HG03442 (cell line): ENCODE data around the gene ZMIZ1.

Experiments
- ATAC-seq: cut with Tn5 transposase; IDR thresholded peaks from one replicate; pipeline ENCODE4 v1.9.1; 2021; ENCODE audit warnings: mild to moderate bottlenecking, moderate library complexity; ENCODE audit not compliant: unreplicated experiment

ZMIZ1 gene

DNA sequence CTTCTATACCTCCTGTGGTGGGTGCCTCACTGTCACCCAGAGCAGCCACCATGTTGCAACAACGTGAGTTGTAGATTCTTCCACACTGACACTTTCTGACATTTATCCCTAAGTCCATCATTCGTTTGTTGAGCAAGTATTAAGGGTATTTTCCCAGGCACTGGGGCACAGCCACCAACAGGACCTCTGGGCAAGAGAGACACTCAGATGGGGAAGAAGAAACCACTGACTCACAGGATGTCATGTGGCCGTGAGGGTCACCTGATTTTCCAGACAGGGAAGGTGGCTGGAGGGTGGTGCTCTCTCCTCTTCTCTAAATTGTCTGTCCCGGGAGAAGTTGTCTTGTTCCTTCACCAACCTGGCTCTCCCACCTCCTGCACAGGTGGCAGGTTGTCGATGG, 226.8 kb downstream of the ZMIZ1 start:
- no peak for ATAC-seq

DNA sequence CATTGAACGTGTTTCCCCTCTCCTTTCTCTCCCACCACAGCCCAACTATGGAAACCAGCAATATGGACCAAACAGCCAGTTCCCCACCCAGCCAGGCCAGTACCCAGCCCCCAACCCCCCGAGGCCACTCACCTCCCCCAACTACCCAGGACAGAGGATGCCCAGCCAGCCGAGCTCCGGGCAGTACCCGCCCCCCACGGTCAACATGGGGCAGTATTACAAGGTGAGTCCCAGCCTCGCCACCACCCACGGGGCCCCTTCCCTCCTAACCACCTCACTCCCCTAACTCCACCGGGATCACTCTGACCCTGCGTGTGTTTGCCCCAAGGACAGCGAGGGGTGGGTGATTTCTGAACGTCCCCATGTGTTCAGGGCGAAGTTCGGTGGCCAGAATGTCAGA, 227.7 kb downstream of the ZMIZ1 start:
- ATAC-seq: no peak

DNA sequence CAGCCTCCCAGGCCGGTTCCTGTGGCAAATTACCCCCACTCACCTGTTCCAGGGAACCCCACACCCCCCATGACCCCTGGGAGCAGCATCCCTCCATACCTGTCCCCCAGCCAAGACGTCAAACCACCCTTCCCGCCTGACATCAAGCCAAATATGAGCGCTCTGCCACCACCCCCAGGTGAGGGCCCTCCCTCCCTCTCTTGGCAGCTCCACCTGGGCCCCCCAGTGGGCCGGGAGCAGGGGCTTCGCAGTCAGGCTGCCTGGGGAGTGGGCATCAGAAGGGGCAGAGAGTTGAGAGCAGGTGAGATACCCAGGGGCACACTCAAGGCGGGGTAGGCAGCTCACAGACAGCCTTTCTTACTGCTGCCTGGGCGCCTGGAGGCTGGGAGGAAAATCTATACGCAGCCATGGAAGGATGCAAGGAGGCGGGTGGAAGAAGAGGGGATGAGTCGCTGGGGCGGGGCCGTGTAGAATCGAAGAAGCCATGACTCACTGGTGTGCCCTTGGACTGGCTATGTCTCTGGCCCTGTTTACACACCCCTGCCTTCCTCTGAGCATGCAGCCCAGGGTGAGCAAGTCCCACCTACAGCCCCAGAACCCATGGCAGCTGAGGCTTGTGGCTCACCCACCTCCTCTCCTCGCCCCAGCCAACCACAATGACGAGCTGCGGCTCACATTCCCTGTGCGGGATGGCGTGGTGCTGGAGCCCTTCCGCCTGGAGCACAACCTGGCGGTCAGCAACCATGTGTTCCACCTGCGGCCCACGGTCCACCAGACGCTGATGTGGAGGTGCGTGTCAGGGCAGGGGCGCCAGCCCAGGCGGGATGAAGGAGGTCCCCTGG, 229.9 kb downstream of the ZMIZ1 start:
- no peak for ATAC-seq

DNA sequence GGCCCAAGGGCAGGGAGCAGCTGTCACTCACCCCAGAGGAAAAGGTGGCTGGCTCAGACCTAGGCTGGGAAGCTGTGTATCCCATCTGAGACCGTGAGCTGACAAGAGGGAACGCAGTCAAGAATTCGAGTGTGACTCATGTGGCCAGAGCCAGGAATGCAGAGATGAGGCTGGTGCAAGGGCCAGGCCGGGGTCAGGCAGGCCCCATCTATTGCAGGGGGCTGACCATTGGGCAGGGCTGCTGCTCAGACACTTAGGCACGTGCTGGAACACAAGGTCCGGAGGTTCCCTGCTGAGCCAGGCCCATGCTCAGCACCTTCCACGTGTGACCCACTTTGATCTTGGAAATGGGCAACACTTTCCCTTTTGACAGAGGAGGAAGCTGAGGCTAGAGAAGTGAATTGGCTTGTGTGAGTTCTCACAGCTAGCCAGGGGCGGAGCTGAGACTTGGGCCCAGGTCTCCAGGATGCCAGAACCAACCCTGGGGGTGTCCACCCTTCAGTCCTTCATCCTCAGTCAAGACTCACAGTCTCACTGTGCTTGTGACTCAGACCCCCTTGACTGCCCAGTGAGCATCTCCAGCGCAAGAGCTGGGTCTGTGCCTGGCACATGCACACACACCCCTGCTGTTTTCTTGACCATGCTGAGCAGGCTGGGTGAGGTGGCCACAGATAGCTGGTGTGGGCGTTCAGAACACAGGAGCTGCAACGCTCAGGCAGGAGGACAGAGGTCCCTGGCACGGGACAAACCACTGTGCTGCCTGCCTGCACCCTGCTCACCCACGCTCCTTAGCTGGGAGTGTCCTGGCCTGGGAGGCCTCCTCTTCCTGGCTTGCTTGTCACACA, 230.9 kb downstream of the ZMIZ1 start:
- ATAC-seq: no peak

DNA sequence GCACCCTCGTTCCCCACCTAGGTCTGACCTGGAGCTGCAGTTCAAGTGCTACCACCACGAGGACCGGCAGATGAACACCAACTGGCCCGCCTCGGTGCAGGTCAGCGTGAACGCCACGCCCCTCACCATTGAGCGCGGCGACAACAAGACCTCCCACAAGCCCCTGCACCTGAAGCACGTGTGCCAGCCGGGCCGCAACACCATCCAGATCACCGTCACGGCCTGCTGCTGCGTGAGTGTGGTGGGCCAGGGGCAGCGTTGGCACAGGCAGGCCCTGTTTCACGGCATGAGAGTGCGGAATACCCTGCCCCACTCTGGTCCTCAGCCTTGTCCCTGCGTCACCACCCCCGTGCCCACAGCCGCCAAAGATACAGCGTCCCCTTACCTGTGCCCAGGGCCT, 231.9 kb downstream of the ZMIZ1 start:
- ATAC-seq: no peak

DNA sequence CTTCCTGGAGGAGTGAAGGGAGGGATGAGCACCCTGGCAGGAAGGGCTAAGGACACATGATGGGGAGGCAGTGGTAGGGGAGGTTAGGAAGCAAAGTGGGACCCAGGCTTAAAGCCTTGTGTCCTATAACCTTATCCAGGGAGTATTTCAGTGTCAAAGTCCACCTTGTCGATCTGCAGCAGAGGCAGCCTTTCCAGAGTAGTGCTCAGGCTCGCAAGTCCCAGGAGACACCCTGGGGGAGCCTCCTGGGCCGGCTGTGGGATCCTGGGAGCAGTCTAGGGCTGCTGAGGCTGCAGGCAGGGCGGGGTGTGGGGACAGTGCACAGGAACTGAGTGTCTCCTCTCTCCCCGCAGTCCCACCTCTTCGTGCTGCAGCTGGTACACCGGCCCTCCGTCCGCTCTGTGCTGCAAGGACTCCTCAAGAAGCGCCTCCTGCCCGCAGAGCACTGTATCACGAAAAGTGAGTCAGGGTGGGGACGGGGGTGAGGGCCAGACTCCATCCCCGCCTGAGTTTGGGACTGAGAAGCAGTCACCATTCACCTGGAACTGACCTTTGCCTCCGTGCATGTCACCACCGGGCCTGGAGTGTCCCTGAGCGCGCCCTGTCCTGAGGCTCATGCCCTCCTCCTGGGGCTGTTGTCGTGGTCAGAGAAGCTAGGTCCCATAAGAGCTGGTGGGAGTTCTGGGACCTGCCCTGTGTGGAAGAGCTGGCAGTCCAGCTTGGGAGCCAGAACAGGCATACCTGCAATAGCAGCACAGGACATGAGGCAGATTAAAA, 233.2 kb downstream of the ZMIZ1 start:
- ATAC-seq: no peak

DNA sequence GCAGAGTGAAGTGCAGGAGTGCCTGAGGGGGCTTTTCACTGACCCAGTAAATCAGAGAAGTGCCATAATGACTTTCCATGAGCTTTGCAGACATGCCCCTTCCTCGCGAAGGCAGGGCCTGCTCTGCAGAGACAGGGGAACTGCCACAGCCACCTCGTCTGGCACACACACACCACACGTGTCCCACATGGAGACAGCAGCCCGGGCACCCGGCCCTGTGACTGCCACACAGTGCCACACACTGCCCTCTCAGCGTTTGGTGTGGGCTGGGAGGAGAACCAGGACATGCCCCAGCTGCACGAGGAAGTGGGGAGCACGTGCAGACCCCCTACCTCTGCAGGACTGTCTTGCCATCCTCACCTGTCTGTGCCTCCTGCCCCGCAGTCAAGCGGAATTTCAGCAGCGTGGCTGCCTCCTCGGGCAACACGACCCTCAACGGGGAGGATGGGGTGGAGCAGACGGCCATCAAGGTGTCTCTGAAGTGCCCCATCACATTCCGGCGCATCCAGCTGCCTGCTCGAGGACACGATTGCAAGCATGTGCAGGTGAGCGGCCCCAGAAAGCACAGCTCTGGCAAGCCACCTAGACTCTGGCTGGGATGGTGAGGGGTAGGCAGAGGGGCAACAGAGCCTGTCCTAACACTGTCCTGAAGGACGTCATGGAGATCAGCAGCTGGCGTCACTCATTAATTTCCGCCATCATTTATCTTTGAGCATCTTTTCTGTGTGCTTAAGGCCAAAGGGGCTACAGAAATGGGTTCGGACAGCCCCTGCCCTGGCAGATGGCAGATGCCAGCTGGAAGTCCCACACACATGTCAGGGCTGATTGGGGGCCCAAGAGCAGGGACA, 235.1 kb downstream of the ZMIZ1 start:
- ATAC-seq: no peak

DNA sequence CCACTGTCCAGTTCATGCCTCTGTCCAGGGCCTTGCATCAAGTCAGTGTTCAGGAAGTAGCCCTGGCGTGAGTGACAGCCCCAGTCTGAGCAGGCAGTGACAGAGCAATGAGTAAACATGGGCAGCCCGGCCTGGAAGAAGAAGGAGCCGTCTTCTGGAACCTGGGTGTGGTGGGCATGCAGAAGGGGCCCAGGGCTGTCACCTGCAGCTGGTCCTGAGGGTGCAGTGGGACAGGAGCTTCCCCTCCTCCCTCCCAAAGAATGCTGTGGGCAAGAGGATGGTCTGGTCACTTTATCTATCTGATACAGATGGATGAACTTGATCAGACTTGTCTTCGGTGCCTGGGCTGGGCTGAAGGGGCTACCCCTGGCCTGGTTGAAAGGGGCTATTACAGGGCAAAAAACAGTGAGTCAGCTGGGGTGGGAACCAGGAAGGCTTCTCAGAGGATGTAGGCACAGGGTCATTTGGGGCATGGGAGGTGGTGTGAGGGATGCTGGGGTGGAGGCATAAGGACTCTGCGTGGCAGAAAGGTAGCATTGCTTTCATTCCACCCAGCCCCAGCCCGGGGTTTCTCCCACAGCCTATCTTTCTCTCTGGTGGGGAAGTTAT, 235.8 kb downstream of the ZMIZ1 start:
- ATAC-seq: no peak

DNA sequence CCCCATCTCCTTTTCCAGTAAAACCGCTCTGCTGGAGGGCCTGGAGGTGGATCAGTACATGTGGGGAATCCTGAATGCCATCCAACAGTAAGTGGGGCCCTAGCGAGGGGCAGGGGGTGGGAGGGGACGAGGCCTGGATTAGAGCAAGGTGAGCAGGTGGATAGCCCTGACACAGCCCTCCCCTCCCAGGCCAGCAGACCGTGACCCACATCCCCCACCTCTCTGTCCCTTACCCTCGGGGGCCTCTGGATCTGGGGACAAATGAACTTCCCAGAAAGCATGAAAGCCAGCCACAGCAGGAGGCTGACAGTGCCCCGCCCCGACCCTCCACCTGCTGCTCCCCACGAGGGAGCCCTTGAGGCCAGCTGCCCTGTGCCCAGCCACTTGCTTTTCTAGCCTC, 236.7 kb downstream of the ZMIZ1 start:
- ATAC-seq: no peak

DNA sequence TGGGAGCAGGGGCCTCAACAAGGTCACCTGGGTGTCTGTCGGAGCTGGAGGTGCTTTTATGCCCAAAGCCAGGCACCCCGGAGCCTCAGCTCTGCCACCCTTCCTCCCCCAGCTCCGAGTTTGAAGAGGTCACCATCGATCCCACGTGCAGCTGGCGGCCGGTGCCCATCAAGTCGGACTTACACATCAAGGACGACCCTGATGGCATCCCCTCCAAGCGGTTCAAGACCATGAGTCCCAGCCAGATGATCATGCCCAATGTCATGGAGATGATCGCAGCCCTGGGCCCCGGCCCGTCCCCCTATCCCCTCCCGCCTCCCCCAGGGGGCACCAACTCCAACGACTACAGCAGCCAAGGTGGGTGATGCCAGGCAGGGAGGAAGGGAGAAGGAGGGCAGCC, 237.2 kb downstream of the ZMIZ1 start:
- no peak for ATAC-seq

DNA sequence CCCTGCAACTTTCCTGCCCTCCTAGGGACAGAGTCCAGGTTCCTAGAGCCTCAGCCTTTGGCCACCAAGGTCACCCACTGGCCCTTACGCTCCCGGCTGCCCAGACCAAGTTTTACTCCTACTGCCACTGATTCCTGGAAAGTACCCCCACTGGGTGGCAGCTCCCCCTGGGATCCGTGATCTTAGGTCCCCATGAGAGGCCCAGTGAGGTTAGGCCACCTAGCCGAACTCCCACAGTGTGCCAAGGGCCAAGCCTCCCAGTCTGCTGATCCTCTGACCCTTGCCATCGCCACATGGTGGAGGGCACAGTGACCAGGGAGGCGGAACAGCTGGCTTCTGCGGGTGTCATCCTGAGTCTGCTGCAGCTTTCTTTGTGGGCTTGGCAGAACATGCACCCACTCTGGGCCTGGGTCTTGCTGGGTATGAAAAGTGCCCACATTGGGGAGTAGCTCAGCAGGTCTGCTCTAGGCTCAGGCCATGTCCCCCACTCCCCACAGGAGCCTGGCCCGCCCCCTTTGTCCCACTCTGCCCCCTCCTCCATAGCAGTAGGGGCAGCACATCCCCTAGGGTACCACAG, 238.0 kb downstream of the ZMIZ1 start:
- no peak for ATAC-seq

DNA sequence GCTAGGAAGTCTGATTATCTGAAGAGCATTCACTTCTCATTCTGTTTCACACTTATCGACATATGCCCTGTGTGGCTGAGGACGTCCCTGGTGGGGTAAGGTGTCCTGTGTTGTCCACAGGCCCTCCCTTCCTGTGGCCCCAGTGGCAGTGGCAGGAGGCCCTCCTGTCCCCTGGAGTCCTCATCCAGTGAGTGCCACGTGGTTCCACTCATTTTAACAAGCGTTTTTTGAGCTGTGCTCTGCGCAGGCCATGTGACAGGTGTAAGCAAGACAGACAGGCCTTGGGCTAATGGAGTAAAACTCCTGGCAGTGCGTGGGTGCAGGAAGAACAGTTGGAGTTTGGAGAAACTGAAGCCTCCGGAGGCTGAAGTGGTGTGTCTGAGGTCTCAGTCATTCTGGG, 239.2 kb downstream of the ZMIZ1 start:
- no peak for ATAC-seq

DNA sequence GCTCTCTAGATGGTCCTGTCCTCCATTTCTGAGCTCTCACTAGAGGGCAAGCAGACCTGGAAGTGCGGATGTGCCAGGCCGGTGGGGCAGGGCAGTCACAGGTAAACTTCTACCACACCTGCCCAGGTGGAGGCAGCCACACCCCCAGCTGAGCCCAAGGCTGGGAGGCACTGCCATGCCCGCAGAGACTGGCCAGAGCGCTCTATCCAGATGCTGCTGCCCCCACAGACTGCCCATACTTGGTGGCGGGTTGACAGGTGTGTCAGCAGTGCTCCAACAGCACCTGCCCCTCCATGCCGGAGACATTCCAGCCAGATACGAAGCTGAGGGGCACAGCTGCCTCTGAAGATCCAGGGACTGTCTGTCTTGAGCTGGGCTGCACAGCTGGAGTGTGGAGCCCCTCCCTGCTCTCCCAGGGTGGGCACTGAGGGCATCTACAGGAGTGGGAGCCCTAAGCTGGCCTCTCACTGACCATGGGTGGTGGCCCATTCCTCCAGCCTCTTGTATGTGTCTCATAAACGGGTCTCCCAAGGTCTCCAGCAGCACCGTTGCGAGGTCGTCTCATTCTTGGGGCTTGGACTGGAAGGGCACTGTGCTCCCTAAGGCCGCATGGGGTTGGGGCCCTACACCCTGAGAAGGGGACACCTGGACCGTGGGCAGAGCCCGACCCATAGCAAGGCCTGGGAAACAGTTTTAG, 240.4 kb downstream of the ZMIZ1 start:
- ATAC-seq: no peak

DNA sequence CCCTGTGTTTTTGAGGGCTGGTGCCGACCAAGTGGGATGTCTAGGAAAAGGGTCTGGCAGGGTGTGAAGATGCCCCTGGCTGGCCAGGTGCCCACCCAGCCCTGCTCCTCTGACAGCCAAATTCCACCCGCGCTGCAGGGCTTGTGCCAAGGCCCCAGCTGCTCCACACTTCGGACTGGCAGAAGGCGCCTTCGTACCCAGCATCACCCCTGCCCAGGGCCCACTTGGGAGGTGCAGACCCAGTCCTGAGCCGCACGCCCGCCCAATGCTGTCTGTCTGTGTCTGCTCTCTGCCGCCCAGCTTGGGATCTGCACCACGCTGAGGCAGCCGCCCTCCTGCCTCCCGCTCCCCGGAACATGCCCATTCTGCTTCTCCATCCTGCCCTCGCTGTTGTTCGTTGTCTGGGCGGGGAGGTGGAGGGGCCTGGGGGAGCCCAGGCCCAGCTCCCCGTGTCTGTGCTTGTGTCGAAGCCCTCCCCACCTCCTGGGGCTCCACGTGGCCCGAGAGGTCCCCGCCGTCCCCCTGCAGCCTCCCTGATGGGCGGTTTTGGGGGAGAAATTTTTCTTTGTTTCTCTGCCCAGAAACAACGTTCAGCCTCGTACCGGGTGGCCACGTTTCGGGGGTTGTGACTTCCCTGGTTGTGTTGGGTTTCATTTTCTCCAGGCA, 241.6 kb downstream of the ZMIZ1 start:
- no peak for ATAC-seq

DNA sequence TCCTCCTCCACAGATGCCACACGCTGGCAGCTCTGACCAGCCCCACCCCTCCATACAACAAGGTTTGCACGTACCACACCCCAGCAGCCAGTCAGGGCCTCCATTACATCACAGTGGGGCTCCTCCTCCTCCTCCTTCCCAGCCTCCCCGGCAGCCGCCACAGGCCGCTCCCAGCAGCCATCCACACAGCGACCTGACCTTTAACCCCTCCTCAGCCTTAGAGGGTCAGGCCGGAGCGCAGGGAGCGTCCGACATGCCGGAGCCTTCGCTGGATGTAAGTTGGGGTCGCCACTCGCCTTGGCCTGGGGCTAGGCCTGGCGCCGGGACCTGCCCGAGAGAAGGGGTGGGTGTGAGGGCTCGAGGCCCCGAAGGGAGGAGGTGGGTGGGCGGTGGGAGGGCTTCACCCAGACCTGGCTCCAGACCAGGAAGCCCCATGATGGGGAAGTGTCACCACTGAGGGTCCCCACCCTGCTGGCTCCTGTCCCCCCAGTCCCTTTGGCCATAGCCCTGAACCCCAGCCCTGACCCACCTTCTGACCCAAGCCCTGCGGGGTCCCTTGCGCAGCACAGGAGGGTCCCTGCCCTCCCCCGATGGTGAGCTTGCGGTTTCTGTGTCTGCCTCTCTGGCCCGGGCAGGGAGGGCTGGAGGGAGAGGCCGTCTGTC, 242.3 kb downstream of the ZMIZ1 start:
- ATAC-seq: no peak

DNA sequence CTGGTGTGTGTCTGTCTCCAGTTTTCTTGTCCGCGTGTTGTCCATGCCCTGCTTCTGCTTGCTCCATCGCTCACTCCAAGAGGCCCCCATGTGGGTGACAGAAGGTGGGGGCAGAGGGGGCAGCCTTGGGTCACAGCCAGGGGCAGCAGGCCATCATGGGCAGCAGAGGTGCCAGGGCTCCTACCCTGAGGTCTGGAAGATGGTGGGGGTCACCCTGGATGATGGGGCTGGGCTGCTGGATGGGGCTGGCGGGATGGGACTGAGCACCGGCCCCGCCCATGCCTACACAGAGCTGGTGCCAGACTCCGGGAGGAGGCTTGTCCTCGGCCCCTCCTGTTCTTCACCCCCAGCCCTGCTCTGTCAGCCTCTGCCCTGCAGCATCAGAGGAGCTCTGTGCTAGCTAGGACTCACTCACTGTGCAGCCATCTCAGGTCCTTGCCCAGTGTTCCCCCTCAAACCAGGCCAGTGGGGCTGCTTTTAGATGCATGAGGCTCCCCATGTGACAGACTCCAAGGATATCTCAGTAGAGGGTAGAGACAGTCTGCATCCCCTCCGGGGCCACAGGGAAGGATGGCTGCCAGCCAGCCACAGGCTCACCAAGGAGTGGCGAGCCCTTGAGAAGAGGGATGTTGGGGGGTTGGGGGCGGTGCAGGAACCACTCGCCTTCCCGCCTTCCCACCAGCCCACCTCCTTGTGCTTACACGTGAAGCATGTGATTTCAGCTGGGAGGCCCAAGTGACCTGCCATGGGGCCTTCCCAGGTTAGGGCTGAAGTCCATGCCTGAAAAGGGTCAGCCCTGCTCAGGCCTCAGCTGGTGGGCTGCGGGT, 243.0 kb downstream of the ZMIZ1 start:
- no peak for ATAC-seq

DNA sequence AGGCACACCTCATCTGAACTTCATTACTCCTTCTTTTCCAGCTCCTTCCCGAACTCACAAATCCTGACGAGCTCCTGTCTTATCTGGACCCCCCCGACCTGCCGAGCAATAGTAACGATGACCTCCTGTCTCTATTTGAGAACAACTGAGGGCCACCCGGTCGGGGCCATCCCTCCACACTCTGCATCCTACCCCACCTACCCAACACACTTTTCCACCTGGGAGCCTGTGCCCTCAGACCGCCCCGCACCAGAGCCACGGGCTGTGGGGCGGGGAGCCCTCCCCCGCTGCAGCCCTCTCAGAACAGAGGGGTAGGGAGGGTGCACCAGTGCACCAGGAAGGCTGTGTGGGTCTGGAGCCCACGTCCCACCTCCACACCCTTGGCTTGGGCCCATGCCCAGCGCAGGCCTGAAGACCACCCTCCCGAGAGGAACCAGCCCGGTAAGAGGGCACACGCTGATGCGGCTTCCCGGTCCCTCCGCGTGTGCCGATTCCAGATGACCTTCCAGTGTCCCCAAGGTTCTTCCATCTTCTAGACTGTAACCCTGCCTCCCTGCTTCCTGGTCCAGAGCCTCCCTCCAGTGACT, 243.9 kb downstream of the ZMIZ1 start:
- ATAC-seq: no peak
